Left ventricle myocardium inferior (tissue), 1 donor: ENCODE measurements around the gene TBC1D16. TPM values are rescaled to one million over a fixed set of nuclear protein-coding genes. Genes with fewer than 3 reads are reported as not detected.

ENCODE experiments used
- DNase-seq: peaks from one replicate; pipeline ENCODE4 v3.0.0-alpha.2; 2020
- H3K27ac ChIP-seq: fragments of 200-600 bp; replicated peaks from 2 replicates; pipeline ENCODE4 v1.8.0; 2021
- H3K27me3 ChIP-seq: fragments of 200-600 bp; 2 replicates; pipeline ENCODE4 v1.8.0; 2021; ENCODE audit warnings: low read depth
- H3K36me3 ChIP-seq: fragments of 200-600 bp; 2 replicates; pipeline ENCODE4 v1.8.0; 2021
- H3K4me1 ChIP-seq: fragments of 200-600 bp; 2 replicates; pipeline ENCODE4 v1.8.0; 2021
- H3K4me3 ChIP-seq: fragments of 200-600 bp; 2 replicates; pipeline ENCODE4 v1.8.0; 2021; ENCODE audit warnings: mild to moderate bottlenecking, moderate library complexity
- H3K9me3 ChIP-seq: fragments of 200-600 bp; replicated peaks from 2 replicates; pipeline ENCODE4 v1.8.0; 2021
- intact Hi-C: fragments of 100-400 bp; cut with micrococcal nuclease; formaldehyde crosslinking; loops from one replicate; pipeline ENCODE4 v1.11.0; 2022
- total RNA-seq: library from RNA; stranded (reverse); fragmentation: NEBNext Ultra II Directional; extraction: Animal tissue kit (Norgen Biotek cat#: 25700); gene quantifications from one replicate; pipeline ENCODE4 v1.2.1, GENCODE V29; 2021
- TF ChIP-seq, protein P1 (sequence below): fragments of 200-600 bp; IDR thresholded peaks from 2 replicates; pipeline ENCODE4 v1.8.0; 2021; ENCODE audit warnings: antibody characterized with exemption, mild to moderate bottlenecking, borderline replicate concordance
- donor health status: DM: no; HTN: yes; CAD: no; lungs with severe emphysema.

The TBC1D16 gene
- total RNA-seq, 1 donor from 2014 or later: 15.9 TPM

DNA sequence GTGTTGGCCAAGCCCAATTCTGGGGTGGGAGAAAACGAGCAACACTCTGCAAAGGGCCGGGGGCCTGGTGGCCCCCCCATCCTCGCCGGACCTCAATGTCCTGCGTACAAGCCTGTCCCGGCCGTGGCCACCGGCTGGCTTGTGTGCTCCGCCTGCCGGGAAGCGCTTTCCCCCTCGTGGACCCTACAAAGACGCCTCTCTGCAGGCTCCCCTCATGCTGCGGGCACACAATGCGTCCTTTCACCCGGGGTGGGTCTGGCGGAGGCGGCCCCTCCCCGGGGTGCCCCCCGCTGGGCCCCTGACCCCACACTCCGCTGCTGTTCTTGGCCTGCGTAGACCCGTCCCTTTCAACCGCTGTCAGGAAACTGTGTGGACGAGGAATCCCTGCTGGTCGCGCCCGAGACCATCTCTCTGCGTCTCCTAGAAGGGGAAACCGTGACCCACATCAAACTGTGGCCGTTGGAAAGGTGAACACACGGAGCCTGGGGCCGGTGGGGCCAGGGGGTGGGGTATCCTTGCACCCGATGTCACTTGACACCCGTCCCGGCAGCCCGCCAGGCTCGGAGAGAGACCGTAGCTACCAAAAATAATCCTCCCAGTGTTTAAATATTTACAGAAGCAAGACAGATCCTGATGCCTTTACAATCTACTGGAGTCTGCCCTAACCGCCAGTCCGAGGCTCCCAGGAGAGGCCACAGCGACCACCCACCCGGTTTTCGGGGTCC, 43.6 kb downstream of the TBC1D16 start:
- intact Hi-C loops: no loop called here
- Histone ChIP-seq H3K4me3 (peak overlapping the region; percentile 61), H3K4me1 (peaks cover 54% of the 10 kb centered on the region), H3K36me3 (no peaks in the 10 kb centered on the region), H3K9me3 (no peaks in the 10 kb centered on the region), H3K27me3 (no peaks in the 10 kb centered on the region), H3K27ac (peak overlapping the region; percentile 72)
- peak; percentile 57 for DNase-seq
- TF ChIP-seq, protein P1, sequence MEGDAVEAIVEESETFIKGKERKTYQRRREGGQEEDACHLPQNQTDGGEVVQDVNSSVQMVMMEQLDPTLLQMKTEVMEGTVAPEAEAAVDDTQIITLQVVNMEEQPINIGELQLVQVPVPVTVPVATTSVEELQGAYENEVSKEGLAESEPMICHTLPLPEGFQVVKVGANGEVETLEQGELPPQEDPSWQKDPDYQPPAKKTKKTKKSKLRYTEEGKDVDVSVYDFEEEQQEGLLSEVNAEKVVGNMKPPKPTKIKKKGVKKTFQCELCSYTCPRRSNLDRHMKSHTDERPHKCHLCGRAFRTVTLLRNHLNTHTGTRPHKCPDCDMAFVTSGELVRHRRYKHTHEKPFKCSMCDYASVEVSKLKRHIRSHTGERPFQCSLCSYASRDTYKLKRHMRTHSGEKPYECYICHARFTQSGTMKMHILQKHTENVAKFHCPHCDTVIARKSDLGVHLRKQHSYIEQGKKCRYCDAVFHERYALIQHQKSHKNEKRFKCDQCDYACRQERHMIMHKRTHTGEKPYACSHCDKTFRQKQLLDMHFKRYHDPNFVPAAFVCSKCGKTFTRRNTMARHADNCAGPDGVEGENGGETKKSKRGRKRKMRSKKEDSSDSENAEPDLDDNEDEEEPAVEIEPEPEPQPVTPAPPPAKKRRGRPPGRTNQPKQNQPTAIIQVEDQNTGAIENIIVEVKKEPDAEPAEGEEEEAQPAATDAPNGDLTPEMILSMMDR: peak; percentile 39

DNA sequence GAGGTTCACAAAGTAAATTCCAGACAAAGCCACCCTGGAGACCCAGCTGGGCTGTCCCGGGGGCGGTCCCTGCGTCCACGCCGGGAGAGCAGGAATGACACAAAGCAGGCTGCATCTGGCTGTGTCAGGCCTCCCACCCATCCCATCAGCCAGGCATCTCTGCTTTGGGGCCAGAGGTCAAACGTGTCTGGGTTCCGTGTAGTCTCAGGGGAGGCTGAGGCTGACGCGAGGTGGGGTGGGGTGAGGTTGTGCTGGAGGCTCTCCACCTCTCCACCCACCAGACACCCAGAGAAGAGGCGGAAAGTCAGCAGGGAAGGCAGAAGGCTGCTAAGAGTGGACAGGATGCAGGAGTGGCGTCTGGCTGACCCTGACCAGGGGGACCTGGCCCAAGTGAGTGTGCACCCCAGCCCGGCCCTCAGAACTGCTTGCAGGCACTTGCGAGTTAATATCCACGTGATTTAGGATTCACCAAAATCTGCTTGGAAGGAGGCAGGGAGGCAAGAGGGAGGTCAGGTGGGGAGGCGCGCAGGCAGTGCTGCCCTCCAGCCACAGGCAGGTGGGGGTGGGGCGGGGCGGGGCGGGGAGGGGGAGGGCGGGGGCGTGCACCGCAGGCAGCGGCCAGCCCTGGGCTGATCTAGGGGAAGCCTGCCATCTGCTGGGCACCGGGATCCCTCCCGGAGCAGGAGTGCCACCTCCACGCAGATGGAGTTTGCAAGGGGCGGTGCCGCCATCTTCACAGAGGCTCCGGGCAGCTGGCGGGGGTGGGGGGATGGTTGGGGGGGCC, 44.3 kb downstream of the TBC1D16 start:
- peak overlapping the region; percentile 61 for H3K4me3 ChIP-seq
- H3K9me3 ChIP-seq: no peaks in the 10 kb centered on the region
- no peaks in the 10 kb centered on the region for H3K27me3 ChIP-seq
- intact Hi-C loops: no loop called here
- DNase-seq: peak; percentile 83
- TF ChIP-seq, protein P1: peak; percentile 71
- H3K36me3 ChIP-seq: no peaks in the 10 kb centered on the region
- H3K4me1 ChIP-seq: peaks cover 61% of the 10 kb centered on the region
- H3K27ac ChIP-seq: peak overlapping the region; percentile 72

DNA sequence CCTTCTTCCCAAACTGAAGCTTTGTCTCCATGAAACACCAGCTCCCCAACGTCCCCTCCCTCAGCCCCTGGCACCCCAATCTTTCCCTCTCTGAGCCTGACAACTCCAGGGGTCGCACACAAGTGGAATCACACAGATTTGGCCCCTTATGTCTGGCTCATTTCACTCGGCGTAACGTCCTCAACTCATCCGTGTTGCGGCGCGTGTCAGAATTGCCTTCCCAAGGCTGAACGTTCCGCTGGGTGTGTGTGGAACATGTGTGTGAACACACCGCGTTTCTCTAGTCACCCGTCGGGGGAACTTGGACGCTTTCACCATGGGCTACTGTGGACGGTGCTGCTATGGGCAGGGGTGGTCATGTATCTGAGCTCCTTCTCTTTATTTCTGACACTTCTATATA, 45.0 kb downstream of the TBC1D16 start:
- Histone ChIP-seq H3K4me1 (peaks cover 62% of the 10 kb centered on the region), H3K27me3 (no peaks in the 10 kb centered on the region), H3K27ac (no peak overlapping the region), H3K36me3 (no peaks in the 10 kb centered on the region), H3K9me3 (no peaks in the 10 kb centered on the region), H3K4me3 (no peak overlapping the region)
- intact Hi-C loops: no loop called here
- TF ChIP-seq, protein P1: no peak
- DNase-seq: no peak

DNA sequence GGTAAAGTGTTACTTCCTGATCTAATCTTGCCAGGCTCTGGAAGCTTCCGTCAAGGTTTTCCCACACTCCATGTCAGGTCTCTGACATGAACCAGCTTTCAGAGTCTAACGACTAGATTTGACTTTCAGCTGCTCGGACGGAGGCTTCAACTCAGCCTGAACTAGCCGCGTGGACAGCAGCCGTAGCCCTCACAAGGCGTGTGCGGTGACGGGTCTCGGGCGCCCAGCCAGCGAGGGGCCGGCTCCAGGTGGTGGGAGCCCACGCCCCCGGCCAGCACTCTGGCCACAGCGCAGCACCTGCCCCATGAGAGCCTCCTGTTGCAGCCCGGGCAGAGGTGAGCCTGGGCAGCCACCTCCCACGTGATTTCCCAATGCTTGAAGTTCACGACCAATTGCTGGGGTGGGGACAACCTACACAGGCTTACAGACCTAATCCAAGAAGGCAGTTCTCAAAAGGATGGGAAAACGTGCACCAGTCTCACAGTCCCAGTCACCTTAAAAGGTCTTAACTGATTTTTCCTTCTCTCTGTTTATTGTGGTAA, 45.5 kb downstream of the TBC1D16 start:
- Histone ChIP-seq H3K27me3 (no peaks in the 10 kb centered on the region), H3K36me3 (no peaks in the 10 kb centered on the region), H3K9me3 (no peaks in the 10 kb centered on the region), H3K4me3 (no peak overlapping the region), H3K4me1 (peaks cover 62% of the 10 kb centered on the region), H3K27ac (no peak overlapping the region)
- no peak for DNase-seq
- TF ChIP-seq, protein P1: no peak
- intact Hi-C loops: no loop called here

DNA sequence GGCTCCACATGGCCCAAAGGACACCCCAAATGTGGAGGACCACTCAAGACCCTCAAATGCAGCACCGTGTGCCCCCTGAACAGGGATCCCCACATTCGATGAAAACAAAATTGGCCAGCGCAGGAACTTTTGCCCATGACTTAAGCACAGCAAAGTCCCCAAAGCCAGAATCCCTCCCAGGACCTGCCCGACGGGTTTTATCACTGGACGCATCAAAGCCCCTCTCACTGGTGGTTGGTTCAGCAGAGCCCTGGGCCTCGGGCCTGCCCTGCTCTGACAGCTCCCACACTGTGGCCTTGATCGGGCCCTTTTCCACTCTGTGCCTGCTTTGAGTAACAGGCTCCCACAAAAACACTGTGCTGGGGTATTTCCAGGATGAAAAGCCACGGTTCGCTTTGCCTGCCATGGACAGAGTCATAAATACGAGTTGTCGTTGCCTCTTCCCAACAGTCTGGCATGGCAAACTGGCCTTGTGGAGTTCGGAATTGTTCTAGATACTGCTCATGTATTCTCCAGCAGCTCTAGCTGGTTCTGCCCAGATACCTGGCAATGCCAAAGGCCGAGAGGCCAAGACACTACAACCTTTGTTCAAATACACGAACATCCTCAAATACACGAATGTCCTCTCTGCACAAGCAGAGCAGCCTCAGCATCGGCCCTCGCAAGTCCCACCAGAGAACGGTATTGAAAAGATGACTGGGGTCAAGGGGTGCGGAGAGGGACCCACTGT, 46.4 kb downstream of the TBC1D16 start:
- Histone ChIP-seq H3K9me3 (no peaks in the 10 kb centered on the region), H3K36me3 (no peaks in the 10 kb centered on the region), H3K27ac (no peak overlapping the region), H3K4me1 (peaks cover 60% of the 10 kb centered on the region), H3K27me3 (no peaks in the 10 kb centered on the region), H3K4me3 (no peak overlapping the region)
- intact Hi-C loops: no loop called here
- TF ChIP-seq, protein P1: no peak
- DNase-seq: no peak
